Neuronal stem cell (in vitro differentiated cells): ENCODE measurements around the gene MAP3K5.

Experiments
- DNase-seq: peaks from one replicate; pipeline ENCODE4 v3.0.0-alpha.2; 2013; ENCODE audit warnings: low spot score
- H2AFZ ChIP-seq: one replicate; pipeline ENCODE4 v1.6.1; 2013; ENCODE audit warnings: mild to moderate bottlenecking, low read length, inconsistent platforms
- H2AK5ac ChIP-seq: 2 replicates; pipeline ENCODE4 v1.6.1; 2013; ENCODE audit warnings: low read depth, mild to moderate bottlenecking, inconsistent platforms, low read length, moderate library complexity, mixed read lengths
- H2BK120ac ChIP-seq: 2 replicates; pipeline ENCODE4 v1.6.1; 2013; ENCODE audit warnings: low read depth, mild to moderate bottlenecking, inconsistent platforms, low read length, moderate library complexity, mixed read lengths
- H2BK12ac ChIP-seq: one replicate; pipeline ENCODE4 v1.6.1; 2013; ENCODE audit warnings: low read length, inconsistent platforms
- H2BK15ac ChIP-seq: 2 replicates; pipeline ENCODE4 v1.6.1; 2013; ENCODE audit warnings: mild to moderate bottlenecking, low read length, inconsistent platforms, mixed read lengths
- H2BK5ac ChIP-seq: one replicate; pipeline ENCODE4 v1.6.1; 2013; ENCODE audit warnings: inconsistent platforms, mild to moderate bottlenecking, low read length, moderate library complexity
- H3K14ac ChIP-seq: one replicate; pipeline ENCODE4 v1.6.1; 2013; ENCODE audit warnings: low read length, inconsistent platforms
- H3K18ac ChIP-seq: 2 replicates; pipeline ENCODE4 v1.6.1; 2013; ENCODE audit warnings: low read length, inconsistent platforms
- H3K23ac ChIP-seq: 2 replicates; pipeline ENCODE4 v1.6.1; 2013; ENCODE audit warnings: low read depth, mild to moderate bottlenecking, mixed read lengths, low read length, inconsistent platforms; ENCODE audit not compliant: poor library complexity
- H3K27ac ChIP-seq: replicated peaks from 3 replicates; pipeline ENCODE4 v1.5.1; 2013; ENCODE audit warnings: low read length, inconsistent platforms
- H3K27me3 ChIP-seq, 3 experiments: 2 replicates each; pipeline ENCODE4 v1.6.1; 2013; ENCODE audit warnings: low read length in 3 of 3, mild to moderate bottlenecking in 2 of 3, inconsistent platforms in 1 of 3, low read depth in 1 of 3, mixed read lengths in 1 of 3, moderate library complexity in 1 of 3; ENCODE audit not compliant: control insufficient read depth in 3 of 3, insufficient read depth in 3 of 3
- H3K36me3 ChIP-seq, 2 donors: replicated peaks in 1 of 2; 2 replicates each; pipeline ENCODE4 v1.6.1; 2013; ENCODE audit warnings: low read length in 2 of 2; ENCODE audit not compliant: control insufficient read depth in 2 of 2, insufficient read depth in 2 of 2
- H3K4ac ChIP-seq: 2 replicates; pipeline ENCODE4 v1.6.1; 2013; ENCODE audit warnings: inconsistent platforms, mild to moderate bottlenecking, low read length, moderate library complexity
- H3K4me1 ChIP-seq, 2 donors: 1 replicate in 1 of 2; 2 replicates in 1 of 2; pipeline ENCODE4 v1.6.1; 2013; ENCODE audit warnings: low read length in 2 of 2, low read depth in 1 of 2; ENCODE audit not compliant: control insufficient read depth in 2 of 2, insufficient read depth in 1 of 2
- H3K4me2 ChIP-seq: one replicate; pipeline ENCODE4 v1.6.1; 2013; ENCODE audit warnings: mild to moderate bottlenecking, low read length, inconsistent platforms; ENCODE audit not compliant: insufficient read depth, poor library complexity, severe bottlenecking
- H3K4me3 ChIP-seq, 2 donors: 2 replicates each; pipeline ENCODE4 v1.5.1; 2013; ENCODE audit warnings: low read length in 2 of 2, mild to moderate bottlenecking in 2 of 2, inconsistent platforms in 1 of 2, moderate library complexity in 1 of 2
- H3K79me1 ChIP-seq: one replicate; pipeline ENCODE4 v1.6.1; 2013; ENCODE audit warnings: low read depth, mild to moderate bottlenecking, inconsistent platforms, low read length, moderate library complexity
- H3K9ac ChIP-seq: one replicate; pipeline ENCODE4 v1.6.1; 2013; ENCODE audit warnings: mild to moderate bottlenecking, low read depth, low read length, inconsistent platforms; ENCODE audit not compliant: poor library complexity
- H3K9me3 ChIP-seq, 2 donors: replicated peaks in 1 of 2; 2 replicates each; pipeline versions ENCODE3 to v1.6.1; 2013; ENCODE audit warnings: low read length in 2 of 2, mild to moderate bottlenecking in 2 of 2, inconsistent platforms in 1 of 2, low read depth in 1 of 2, mixed read lengths in 1 of 2, moderate library complexity in 1 of 2; ENCODE audit not compliant: control insufficient read depth in 2 of 2, insufficient read depth in 1 of 2
- H4K8ac ChIP-seq: one replicate; pipeline ENCODE4 v1.6.1; 2013; ENCODE audit warnings: low read depth, mild to moderate bottlenecking, inconsistent platforms, low read length, moderate library complexity
- H4K91ac ChIP-seq: one replicate; pipeline ENCODE4 v1.6.1; 2013; ENCODE audit warnings: low read length, low read depth, mild to moderate bottlenecking, inconsistent platforms; ENCODE audit not compliant: poor library complexity
- WGBS, 2 donors: extraction: QIAGEN DNeasy Blood & Tissue Kit; methylation state at CpG; one replicate each; pipeline ENCODE4 v1.1.7; 2013; ENCODE audit warnings: missing lambda C conversion rate in 2 of 2, mixed read lengths in 1 of 2; ENCODE audit not compliant: insufficient read length in 2 of 2, insufficient replicate concordance in 1 of 2; ENCODE audit errors: extremely low coverage in 2 of 2; 5-methylcytosine and 5-hydroxymethylcytosine counted together

Gene MAP3K5

DNA sequence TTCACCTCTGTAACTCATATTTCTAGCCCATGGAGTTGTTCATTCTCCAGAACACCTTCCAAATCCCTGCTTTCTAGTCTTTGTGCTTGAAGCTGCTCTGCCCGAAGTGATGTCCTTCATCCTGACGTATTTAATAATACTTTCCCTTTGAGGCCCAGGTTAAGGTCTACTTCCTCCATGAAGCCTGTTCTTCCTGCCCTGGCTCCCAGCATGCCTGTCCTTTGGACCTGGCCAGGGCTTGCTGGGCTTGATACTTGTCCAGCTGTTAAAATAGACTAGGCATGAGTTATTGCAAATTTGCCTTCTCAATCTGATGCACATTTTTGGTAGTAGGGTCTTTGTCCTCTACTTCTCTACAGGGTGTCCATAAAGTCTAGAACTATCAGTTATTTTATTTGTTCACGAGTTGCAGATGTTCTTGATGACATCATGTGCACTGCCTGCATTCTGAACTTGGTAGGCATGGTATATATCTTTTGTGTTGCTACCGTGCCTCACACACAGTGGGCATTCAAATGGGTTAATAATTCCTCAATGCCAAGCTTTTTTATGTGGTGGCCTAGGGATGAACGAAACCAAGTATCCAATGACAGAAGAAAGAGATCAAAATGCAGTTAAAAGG is 239.0 kb downstream of the MAP3K5 start:
- Histone ChIP-seq H3K23ac (no peak overlapping the region), H3K36me3 (no peaks in the 10 kb centered on the region), H3K4me1 (peaks cover 4% of the 10 kb centered on the region in 2 donors), H4K91ac (no peak overlapping the region), H3K27ac (no peak overlapping the region), H3K79me1 (no peaks in the 10 kb centered on the region), H3K14ac (no peak overlapping the region), H2AK5ac (no peak overlapping the region), H2BK5ac (no peak overlapping the region), H4K8ac (no peak overlapping the region), H3K4me3 (no peak overlapping the region), H2AFZ (no peak overlapping the region), H3K9ac (no peak overlapping the region), H3K18ac (no peak overlapping the region), H3K4ac (no peak overlapping the region), H2BK120ac (no peak overlapping the region), H2BK12ac (no peak overlapping the region), H3K4me2 (no peak overlapping the region), H3K27me3 (peaks cover 3 to 65% (median 29%) of the 10 kb centered on the region in 3 experiments), H2BK15ac (no peak overlapping the region), H3K9me3 (no peaks in the 10 kb centered on the region)
- WGBS, 2 donors = no CpG with 5 or more reads among the region's 5 CpGs
- DNase-seq = no peak

DNA sequence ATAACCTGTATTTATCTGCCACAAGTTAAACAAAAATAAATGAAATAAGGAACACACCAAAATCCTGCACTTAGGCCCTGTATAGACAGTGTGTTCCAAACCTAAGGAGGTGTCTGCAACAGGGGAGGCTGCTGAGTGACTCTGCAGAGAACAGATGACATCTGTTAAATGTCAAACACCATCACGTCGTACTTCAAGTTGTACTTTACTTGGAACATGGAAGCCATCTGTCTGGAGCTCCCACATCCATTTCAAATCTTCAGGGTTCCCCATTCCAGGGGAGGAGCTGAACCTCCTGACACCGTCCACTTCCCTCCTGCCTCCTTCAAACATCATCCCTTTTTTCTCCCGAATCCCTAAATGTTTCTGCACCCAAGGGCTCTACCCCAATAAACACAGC is 240.2 kb downstream of the MAP3K5 start:
- H4K91ac ChIP-seq = no peak overlapping the region
- H3K36me3 ChIP-seq = no peaks in the 10 kb centered on the region
- H3K18ac ChIP-seq = no peak overlapping the region
- H3K4me2 ChIP-seq = no peak overlapping the region
- H3K27me3 ChIP-seq = peaks cover 3 to 64% (median 29%) of the 10 kb centered on the region in 3 experiments
- H3K23ac ChIP-seq = no peak overlapping the region
- H3K79me1 ChIP-seq = no peaks in the 10 kb centered on the region
- H3K4me3 ChIP-seq = no peak overlapping the region
- peaks cover 4% of the 10 kb centered on the region in 2 donors for H3K4me1 ChIP-seq
- H3K14ac ChIP-seq = no peak overlapping the region
- H2BK120ac ChIP-seq = no peak overlapping the region
- no peak overlapping the region for H3K27ac ChIP-seq
- WGBS, 2 donors = no CpG with 5 or more reads among the region's 4 CpGs
- DNase-seq = no peak
- H3K9ac ChIP-seq = no peak overlapping the region
- no peak overlapping the region for H2BK5ac ChIP-seq
- H3K4ac ChIP-seq = no peak overlapping the region
- no peak overlapping the region for H2BK12ac ChIP-seq
- no peak overlapping the region for H2AK5ac ChIP-seq
- H2BK15ac ChIP-seq = no peak overlapping the region
- H4K8ac ChIP-seq = no peak overlapping the region
- H3K9me3 ChIP-seq = no peaks in the 10 kb centered on the region
- H2AFZ ChIP-seq = no peak overlapping the region

DNA sequence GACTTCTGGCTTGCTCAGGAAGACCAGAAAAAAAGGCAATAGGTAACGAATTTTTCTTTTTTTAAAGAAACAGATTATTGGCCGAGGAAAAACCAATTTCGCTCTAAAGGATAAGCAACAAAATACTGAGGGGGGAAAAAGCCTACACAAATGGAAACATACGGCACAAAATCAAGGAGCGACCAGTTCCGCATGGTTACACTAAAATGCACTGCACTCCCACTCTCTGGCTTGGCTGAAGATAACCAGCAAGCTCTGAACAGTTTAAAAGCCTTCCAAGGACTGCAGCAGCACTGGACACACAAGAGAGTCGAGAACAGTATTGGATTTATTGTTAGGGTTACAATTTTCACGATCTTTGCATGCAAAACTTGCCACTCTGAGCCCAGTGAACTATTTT is 241.2 kb downstream of the MAP3K5 start:
- peaks cover 3 to 61% (median 29%) of the 10 kb centered on the region in 3 experiments for H3K27me3 ChIP-seq
- no peak overlapping the region for H3K18ac ChIP-seq
- H3K9ac ChIP-seq = no peak overlapping the region
- H4K8ac ChIP-seq = no peak overlapping the region
- WGBS, 2 donors = no CpG with 5 or more reads among the region's 8 CpGs
- H3K4ac ChIP-seq = no peak overlapping the region
- no peak overlapping the region for H4K91ac ChIP-seq
- H3K23ac ChIP-seq = no peak overlapping the region
- H2BK5ac ChIP-seq = no peak overlapping the region
- no peak overlapping the region for H2AFZ ChIP-seq
- no peak overlapping the region for H2BK120ac ChIP-seq
- no peak overlapping the region for H2BK15ac ChIP-seq
- no peak overlapping the region for H2AK5ac ChIP-seq
- no peaks in the 10 kb centered on the region for H3K9me3 ChIP-seq
- H3K27ac ChIP-seq = no peak overlapping the region
- peaks cover 4% of the 10 kb centered on the region in 2 donors for H3K4me1 ChIP-seq
- DNase-seq = no peak
- no peak overlapping the region for H3K4me3 ChIP-seq
- H3K4me2 ChIP-seq = no peak overlapping the region
- no peaks in the 10 kb centered on the region for H3K36me3 ChIP-seq
- H2BK12ac ChIP-seq = no peak overlapping the region
- no peak overlapping the region for H3K14ac ChIP-seq
- no peaks in the 10 kb centered on the region for H3K79me1 ChIP-seq

DNA sequence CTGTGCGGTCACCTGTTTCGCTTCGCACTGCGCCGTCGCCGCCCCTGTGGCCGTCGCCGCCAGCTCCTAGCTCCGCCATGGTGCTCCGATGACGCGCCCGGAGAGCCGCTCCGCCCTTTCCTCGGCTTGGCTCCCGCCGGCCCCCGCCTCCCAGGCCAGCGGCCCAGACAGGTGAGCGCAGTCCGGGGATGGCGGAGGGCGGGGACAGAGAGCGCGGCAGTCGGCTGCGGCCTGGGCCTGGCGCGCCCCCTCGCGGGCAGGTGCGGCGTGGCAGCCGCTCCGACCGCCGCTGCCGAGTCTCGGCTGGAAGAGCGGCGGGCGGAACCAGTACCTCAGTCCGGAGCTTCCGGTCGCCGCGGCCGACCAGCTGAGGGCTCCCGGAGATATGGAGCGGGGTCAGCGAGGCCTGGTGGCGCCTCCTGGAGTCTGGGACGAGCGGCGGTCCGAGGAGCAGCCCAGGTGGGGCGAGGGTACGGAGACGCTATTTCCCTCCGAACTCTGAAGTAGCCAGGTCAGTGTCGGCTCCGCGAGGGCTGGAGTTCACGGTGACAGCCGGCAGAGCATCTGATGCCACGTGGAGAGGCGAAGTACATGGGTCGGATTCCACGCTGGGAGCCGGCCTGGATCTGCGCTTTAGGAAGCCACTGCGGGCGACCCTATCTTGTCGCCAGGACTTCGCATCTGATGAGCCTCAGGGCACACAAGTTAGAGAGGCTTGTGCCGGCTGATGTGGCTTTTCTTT is 241.8 kb downstream of the MAP3K5 start, which contains the start of gene MAP7:
TSS of gene MAP7 (minus strand) at position 93 of the 742 bp plus-strand sequence. CDS start at position 79, 14 bp downstream.
- Histone ChIP-seq H3K4me1 (peaks cover 4% of the 10 kb centered on the region in 2 donors), H3K4ac (no peak within 1 kb of the TSS), H3K14ac (no peak within 1 kb of the TSS), H3K18ac (peak within 1 kb of the TSS; percentile 60), H3K9ac (peak within 1 kb of the TSS; percentile 39), H2AK5ac (no peak within 1 kb of the TSS), H2BK12ac (no peak within 1 kb of the TSS), H4K91ac (no peak within 1 kb of the TSS), H3K36me3 (no peaks in the 10 kb centered on the region), H3K4me3 (peak within 1 kb of the TSS; percentile 52 to 94), H2BK120ac (no peak within 1 kb of the TSS), H3K4me2 (peak within 1 kb of the TSS; percentile 89), H3K23ac (peak within 1 kb of the TSS; percentile 95), H4K8ac (no peak within 1 kb of the TSS), H3K79me1 (no peaks in the 10 kb centered on the region), H3K27ac (no peak within 1 kb of the TSS), H3K27me3 (peaks cover 3 to 61% (median 29%) of the 10 kb centered on the region in 3 experiments), H3K9me3 (no peaks in the 10 kb centered on the region), H2BK5ac (no peak within 1 kb of the TSS), H2BK15ac (peak within 1 kb of the TSS; percentile 31), H2AFZ (peak within 1 kb of the TSS; percentile 95)
- DNase-seq = peak; percentile 54
- no CpG with 5 or more reads among the region's 79 CpGs for WGBS, 2 donors
